ENCODE results near the gene EEF1AKMT1.

Gene EEF1AKMT1, protein sequence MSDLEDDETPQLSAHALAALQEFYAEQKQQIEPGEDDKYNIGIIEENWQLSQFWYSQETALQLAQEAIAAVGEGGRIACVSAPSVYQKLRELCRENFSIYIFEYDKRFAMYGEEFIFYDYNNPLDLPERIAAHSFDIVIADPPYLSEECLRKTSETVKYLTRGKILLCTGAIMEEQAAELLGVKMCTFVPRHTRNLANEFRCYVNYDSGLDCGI

DNA sequence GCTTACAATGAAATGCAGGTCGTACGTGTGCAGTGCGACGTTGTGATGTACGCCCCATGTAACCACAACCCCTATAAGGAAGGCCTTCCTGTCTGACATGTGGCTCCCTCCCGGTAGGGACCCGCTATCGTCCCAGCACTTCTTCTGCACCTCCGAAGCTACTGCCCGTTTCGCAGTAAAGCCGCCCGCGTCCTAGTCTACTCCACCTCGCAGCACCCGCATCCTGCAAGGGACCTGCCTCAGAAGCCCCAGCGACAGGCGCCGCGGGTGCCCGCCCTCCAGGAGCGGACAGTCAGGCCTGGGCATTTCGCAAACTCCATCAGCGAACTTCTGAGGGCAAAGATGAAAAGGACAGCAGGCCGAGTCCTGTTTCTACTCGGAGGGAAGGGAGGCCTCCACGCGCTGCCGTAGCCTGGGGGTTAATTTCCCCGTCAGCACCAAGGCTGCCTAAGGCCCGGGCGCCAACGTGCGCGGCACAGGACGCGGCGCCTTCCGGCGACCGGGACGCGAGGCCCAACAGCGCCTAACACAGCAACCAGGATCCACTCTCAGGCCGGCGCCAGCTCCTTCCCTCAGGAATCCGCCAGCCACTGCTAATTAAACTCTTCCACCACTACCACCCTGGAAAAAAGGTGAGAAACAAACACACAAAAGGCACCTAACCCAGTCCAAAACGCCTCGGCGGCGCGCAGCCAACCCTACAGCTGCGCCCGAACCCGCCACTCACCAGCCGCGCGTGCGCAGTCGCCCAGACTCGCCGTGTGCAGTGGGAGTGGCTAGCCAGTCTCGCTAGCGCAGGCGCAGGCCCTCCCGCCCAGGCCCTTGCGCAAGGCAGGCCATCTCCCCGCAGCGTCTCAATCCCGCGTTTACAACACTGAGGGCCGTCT is at the start of gene EEF1AKMT1:
EEF1AKMT1 (minus strand) TSS at position 768 of the 887 bp plus-strand sequence. CDS start 16,363 bp downstream, outside the sequence.
- peak; percentile 94 for DNase-seq

DNA sequence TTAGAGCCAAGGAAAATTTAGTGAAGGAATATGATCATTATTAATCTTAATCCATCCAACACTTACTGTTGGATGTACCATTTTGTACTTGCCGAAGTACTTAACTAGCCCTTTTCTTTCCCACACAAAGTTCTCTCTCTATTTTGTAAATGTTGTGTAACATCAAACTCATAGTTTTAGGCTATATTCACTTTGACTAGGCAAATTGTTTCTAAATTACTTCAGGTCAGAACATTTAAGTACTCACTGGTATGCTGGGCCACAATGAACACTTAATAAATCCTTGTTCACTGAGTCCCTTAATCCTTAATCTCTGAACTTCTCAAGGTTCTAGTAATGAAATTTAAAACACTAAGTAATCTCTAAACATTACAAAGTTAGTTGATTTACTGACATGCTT is 49.3 kb upstream of the EEF1AKMT1 start:
- no peak for DNase-seq

DNA sequence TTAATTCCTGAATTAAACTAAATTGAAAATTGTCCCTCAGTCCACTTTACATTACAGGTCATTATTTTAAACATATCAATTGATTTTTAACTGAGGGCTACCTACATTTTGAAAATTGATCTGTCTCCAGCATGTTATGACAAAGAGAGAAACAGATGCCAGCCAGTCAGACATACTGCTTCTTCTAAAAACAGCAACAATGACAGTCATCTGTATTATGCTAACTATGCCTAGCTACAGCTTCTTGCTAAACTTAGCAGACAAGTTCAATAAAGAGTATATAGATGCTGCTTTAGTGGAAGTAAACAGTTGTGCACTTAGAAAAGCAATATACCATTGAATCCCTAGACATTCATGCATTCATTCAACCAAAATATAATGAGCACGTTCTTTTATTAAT is 48.6 kb upstream of the EEF1AKMT1 start:
- no peak for DNase-seq

DNA sequence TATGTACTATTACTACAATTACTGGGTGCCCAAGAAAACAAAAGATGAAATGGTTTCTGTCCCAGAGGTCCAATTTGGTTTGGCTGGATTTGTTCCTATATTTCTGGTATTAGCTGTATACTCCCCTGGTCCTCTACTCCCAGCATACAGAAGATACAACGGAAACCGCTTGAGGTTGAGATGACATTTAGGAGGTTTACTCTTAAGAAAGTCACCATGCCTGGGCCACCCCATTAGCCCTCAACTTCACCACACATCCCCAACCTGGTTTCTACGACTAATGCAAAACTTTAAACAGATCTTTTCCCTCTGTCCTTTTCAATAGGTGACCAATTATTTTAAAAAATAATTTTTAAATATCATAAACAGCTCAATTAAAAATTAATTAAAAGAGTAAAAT is 46.0 kb upstream of the EEF1AKMT1 start:
- no peak for DNase-seq

DNA sequence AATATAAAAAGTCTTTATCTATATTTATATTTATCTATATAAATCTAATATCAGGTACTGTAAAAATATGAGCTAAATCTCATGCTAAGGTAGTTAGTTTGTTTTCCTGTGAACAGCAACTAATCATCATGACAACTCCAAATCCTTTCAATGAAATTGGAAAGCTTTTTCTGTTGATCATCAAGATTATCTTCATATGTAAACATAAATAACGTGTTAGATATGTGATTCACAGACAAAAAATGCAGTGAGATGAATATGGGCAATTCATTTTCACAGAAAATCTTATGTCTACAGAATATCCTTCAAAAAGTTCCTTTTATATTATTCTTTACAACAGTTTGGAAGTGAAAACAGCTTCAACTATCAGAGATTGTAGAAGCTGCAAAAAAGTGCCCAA is 41.7 kb upstream of the EEF1AKMT1 start:
- no peak for DNase-seq

DNA sequence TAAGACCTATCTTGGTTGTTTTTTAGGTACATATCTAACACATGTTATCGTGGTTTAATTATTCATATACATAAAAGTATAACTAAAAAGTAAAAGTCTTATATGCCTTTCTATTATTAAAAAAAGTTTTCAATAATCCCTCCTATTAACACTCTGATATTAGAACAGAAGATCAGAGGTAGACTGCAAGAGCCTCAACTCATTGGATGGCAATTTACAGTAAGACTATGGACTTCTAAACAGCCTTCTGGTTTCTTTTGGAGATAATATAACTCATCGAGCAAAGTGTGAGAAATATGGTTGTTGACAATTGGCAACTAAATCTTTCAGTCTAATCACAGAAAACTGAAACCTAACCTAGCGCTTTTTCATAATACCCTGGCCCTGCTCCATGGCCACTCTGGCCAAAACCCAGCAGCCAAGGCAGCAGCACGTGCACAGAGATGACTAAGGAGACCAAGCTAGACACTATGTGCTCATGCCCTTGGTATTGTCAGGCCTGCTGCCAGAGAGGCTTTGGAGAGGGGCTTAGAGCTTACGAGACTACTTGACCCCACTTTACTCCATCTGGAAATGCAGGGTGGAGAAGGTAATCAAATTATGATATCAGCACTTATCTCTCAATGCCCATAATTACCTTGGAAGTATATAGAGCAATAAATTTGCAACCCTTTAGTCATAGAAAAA is 40.6 kb upstream of the EEF1AKMT1 start:
- DNase-seq, result peak; percentile 95

DNA sequence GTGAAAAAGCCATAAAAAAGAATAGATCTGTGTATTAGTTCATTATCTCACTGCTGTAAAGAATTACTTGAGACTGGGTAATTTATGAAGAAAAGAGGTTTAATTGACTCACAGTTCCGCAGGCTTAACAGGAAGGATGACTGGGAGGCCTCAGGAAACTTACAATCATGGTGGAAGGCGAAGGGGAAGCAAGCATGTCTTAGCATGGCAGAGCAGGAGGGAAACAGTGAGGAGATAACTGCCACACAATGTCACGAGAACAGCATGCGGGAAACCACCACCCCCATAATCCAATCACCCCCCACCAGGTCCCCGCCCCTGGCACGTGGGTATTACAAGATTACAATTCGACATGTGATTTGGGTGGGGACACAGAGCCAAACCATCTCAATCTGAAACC is 39.1 kb upstream of the EEF1AKMT1 start:
- DNase-seq, result no peak

DNA sequence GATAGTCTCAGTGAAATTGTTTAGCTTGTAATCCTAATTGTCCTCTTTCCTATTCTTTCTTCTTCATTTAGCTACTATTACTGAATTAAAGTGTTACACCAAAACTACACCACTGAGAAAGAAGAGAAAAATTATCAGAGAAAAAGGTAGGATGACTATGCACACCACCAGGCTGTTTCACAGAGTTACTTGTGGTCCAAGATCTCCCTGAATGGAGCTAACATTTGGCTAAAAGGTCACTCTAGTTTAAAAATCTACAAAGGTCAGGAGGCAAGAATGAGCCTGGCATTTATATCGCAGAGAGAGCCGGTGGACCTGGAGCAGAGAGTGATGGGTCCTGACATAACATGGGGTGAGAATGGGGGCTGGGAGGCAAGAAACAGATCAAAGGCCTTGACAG is 37.0 kb upstream of the EEF1AKMT1 start:
- DNase-seq, result no peak

DNA sequence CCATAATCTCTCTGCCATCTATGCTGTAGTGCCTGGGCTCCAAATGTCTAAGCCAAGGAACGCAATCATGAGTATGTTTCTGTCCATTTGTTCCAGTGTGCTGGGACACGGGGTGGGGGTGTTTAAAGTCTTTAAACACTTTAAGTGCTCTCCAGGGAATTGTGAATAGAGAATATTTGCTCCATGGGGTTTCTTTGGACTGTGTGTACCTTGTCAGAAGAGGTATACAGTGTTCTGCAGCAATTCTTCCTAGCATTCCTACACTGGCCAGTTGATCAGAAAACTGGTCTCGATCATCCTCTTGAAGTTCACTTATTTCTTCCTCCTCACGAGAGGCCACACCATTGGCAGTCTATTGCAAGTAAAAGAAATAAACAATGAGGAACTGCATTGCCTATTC is 35.1 kb upstream of the EEF1AKMT1 start:
- DNase-seq, result no peak

DNA sequence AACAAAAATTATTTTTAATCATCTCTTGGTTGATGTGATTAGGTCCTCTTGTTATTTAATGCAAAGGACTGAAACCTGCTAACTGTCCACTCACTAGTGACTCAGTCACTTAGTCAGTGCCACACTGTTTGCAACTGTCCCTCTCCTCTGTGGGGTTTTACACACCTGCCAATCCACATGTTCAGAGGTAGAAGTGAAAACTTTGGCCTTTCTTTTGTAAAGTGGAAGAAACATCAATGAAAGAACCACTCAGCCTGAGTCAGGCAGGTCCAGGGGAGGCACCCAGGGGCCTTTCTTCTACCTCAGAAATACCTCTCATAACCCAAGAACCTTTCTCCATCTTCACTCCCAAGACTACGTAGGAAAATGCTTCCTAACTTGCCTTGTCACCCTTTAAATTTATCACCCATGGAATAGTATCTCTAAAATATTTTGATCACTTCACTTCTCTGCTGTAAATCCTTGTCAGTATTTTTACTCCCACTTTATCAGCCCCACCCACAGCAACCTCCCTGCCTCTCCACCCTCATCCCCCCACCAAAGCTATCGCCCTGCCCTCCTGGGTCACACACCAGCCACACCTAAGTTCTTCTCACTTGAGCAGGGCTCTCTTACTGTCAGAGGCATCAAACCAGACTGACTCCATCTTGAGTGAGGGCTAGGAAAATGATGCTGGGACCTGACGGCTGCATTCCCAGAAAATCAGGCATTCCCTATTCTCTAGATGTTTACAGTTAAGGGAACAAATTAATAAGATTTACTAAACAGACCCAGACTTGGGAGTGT is 29.6 kb upstream of the EEF1AKMT1 start:
- no peak for DNase-seq

DNA sequence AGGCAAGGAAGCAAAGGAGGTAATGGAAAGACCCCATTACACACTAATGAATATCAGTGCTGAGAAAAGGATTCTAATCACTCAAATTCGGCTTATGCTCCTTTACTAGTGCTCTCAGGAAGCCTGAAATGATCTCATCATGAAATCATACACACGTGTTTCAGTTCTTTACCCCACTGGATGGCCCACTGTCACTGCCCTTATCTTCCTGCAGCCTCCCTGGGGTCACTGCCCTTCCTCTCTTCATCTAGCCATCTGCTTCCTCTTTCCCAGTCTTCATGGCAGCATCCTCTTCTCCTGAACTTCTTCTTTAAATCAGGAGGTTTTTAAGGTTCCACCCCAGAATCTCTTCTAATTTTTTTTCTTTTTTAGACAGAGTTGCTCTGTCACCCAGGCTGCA is 27.9 kb upstream of the EEF1AKMT1 start:
- DNase-seq, result no peak

DNA sequence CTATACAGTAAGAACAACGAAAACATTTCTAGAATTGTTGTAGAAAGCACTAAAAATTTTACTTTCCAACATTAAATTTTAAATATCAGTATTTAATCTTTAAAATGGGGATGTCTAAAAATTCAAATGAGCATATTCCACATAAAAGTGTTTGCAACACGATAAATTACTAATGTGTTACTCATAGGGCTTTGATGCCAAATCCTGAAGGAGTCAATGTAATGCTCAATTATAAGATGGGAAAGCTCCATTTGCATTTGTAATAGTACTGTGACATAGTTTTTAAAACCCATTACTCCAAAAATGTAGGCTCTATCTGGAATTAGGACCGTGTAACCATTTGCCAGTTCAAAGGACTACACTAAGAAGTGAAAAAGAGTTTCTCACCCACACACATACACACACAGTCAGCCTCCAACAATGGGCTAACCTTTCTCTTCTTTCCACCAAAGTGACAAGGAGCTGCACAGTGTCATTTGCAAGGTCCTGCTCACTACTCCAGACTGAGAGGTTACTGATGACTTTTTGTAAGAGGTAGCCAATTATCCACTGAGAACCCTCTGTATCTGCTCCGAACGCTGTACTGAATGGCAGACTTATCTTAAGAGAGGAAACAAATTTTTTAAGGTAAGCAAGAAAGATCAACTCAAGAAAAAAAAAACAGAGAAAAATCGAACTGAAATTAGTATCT is 26.1 kb upstream of the EEF1AKMT1 start:
- DNase-seq, result peak; percentile 20

DNA sequence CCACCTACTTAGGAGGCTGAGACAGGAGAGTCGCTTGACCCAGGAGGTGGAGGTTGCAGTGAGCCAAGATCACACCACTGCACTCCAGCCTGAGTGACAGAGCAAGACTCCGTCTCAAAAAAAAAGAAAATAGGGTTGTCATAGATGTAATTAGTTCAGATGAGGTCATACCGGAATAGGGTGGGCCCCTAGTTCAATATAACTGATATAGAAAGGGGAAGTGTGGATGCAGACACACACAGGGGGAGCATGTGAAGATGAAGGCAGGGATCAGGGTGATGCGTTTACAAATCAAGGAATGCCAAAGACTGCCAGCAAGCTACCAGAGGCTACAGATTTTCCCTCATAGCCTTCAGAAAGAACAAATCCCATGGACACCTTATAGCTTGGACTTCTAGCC is 24.3 kb upstream of the EEF1AKMT1 start:
- no peak for DNase-seq

DNA sequence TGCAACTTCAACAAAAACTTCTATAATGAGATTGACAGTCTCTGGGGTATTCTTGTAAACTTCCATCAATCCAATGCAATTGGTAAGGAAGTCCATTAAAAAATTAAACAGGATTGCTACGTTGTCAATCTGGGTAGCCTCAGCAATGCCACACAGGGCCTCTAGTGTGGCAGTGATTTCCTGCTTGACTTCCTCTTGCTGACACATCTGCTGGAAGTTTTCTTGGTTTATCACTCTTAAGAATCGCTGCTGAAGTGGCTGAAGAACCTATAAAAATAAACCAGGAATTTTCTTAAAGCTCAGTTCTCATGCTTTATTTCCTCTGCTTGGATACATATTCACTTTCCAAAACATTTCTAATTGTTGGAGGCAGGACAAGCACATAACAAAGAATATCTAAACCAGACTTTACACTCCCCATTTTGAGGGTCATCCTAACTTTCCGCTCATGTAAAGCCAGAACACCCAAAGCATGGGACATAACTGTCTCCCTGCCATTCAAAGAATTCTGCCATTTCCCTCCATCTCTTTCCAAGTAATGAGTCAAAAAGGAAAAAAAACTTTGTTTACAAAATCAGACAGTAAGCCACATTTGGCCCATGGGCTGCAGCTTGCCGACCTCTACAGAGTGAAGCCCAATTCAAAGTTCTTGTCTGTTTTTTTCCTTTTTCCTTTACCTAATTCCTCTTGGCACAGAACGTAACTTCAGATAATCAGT is 23.2 kb upstream of the EEF1AKMT1 start:
- DNase-seq, result no peak

DNA sequence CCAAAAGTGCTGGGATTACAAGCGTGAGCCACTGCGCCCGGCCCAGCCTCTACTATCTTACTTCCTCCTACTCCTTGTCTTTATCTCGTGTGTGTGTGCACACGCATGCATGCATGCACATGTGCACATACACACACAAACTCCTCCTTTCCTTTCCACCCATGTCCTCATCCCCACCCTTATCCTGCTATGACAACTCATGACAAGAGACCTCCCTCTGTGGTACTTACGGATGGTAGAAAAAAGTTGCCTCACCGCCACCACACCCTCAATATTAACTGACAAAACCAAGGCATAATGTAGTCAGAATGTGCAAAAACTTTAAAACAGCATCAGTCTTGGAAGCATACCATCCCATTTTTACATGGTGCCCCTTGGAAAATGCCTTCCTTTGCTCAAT is 15.9 kb upstream of the EEF1AKMT1 start:
- no peak for DNase-seq

DNA sequence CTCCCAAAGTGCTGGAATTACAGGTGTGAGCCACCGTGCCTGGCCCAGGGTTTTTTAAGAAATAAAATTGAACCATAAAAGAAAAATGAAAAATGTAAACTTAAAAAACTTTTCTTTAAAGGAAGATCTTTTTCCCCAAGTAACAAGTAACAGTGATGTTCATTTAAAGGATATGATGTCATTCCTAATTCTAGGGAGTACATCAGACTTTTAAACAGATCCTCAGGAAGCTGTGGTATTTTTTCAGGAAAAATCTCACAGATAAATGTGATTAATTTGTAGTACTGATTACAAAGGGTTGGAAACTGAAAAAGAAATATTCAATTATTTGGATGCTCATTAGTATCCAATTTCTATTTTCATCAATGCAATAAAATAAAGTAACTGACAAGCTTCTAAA is 14.6 kb upstream of the EEF1AKMT1 start:
- DNase-seq, result no peak

DNA sequence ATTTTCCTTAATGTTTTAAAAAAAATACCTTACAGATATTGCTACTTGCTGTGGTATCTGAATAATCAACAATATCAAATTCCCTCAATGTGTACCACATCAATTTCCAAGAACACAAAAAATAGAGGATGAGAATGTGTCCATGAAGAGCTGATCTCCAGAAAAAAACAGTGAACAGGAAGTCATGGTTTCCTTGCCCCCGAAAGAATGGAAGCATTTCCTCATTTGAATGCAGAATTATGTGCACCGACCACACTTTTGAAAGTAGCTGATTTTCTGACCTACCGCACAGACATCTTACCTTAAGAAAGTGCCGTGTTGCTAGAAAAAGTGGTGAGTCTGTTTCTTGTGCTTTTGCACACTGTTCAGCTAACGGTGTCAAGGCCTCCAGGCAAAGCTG is 13.4 kb upstream of the EEF1AKMT1 start:
- DNase-seq, result no peak

DNA sequence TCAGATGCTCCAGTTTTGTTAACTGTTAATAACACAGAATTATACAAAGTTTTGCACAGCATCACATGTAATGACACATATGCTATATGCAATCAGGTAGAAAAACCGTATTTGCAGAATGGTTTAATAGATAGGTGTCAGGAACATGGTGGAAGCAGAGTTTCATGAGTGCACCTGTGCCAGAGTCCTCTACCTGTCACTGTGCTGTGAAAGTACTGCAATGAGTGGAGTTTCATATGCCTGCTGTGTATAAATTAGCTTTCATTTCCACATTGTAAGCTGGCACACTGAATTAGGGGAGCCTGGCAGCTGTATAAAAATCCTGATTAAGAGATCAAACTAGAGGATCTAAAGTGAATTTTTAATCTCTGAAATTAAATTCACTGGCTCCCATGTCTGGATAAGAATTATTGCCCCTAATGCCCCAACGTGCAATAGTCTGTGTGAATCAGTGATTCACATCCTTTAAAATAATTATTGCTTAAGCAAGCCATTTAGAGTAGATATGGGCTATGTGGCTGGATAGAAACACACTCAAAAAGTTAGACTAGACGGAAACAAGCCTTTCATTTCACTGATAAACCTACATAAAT is 8.5 kb upstream of the EEF1AKMT1 start:
- DNase-seq, result no peak

DNA sequence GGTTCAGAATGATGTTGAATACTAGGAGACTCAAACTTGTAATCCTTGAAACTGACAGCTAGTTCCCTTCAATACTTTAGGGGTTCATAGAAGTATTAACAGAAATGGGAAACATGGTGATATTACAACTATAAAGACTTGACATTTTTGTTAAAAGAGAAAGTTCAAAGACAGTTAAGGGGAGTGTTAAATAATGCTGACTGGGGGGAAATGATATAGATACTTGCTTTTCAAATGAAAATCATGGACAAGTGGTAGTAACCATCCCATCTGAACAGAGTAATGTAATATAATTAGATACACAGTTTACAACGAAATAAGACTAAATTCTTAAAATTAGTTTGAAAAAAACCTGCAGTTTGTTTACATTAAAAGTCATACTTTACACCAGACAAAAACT is 6.6 kb upstream of the EEF1AKMT1 start:
- DNase-seq, result no peak

DNA sequence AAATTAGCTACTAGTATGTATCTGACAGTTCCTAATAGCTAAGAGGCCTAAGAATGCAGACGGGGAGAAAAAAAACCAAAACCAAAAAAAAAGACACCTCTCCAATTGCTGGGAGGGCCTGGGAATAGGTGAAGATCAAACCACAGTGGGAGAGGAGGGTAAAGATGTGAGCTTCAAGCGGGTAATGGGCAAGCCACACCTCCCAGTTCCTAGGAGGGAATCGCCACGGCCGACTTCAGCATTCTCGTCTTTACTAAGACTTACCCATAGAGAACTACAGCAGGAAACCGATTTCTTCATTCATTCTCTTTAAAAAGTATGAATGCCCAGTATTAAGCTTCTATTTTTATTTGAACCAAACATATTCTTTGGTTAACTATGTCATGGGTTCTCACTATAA is 5.6 kb upstream of the EEF1AKMT1 start:
- DNase-seq, result no peak

DNA sequence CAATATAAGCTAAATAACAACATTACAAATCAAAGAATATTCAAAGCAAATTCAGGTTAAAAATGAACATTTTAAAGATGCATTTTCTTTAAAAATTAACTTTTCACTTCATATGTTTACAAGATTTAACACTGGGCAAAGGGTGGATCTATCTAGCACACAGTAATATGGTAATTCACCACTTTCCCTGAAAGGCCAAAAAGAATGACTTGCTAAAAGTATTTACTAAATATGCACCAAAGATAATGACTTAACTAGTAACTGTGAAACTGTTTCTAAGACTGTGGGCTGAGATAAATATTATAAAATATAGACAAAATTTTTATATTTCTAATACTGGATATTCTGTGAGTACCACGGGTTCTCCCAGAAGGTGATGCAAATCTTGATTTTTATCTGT is 4.5 kb upstream of the EEF1AKMT1 start:
- no peak for DNase-seq
